HepG2 (cell line): ENCODE data around the gene WWC1. TPM values are rescaled to one million over a fixed set of nuclear protein-coding genes. Genes with fewer than 3 reads are reported as not detected.

Experiments used
- ATAD3A ChIP-seq: sonication (generic); formaldehyde crosslinking; IDR thresholded peaks from 2 replicates; pipeline ENCODE4 v1.4.0; 2020; ENCODE audit warnings: missing genetic modification reagents
- ATF2 ChIP-seq: sonication (generic); formaldehyde crosslinking; IDR thresholded peaks from 2 replicates; pipeline ENCODE4 v1.4.0; 2020; ENCODE audit warnings: missing genetic modification reagents
- ELF4 ChIP-seq: sonication (generic); formaldehyde crosslinking; IDR thresholded peaks from 2 replicates; pipeline ENCODE4 v1.5.0; 2020; ENCODE audit warnings: missing genetic modification reagents, mild to moderate bottlenecking, moderate library complexity, borderline replicate concordance
- HMG20B ChIP-seq: conservative IDR thresholded peaks from 2 replicates; pipeline ENCODE4 v1.6.1; 2016; ENCODE audit warnings: missing genetic modification reagents, missing compliant biosample characterization
- HNF4A ChIP-seq: sonication (generic); formaldehyde crosslinking; IDR thresholded peaks from 2 replicates; pipeline ENCODE4 v1.4.0; 2020; ENCODE audit warnings: missing genetic modification reagents
- KDM5A ChIP-seq: fragments of 200-600 bp; sonication (generic); IDR thresholded peaks from 2 replicates; pipeline ENCODE4 v1.7.0; 2018; ENCODE audit warnings: antibody characterized with exemption, mild to moderate bottlenecking, low read length, borderline replicate concordance
- LCORL ChIP-seq, 2 experiments: fragments of 450-650 bp in 1 of 2; sonication (generic) in 1 of 2; formaldehyde crosslinking in 1 of 2; IDR thresholded peaks; 2 replicates each; pipeline versions ENCODE4 v1.5.0 to v1.6.1; 2017 to 2020; ENCODE audit warnings: antibody characterized with exemption in 1 of 2, missing genetic modification reagents in 1 of 2
- MAFK ChIP-seq, 2 experiments: IDR thresholded peaks in 1 of 2; conservative IDR thresholded peaks in 1 of 2; 2 replicates each; pipeline ENCODE4 v1.6.1; 2011; ENCODE audit warnings: improper control_type of control experiment in 2 of 2, low read length in 2 of 2
- SIX4 ChIP-seq: sonication (generic); formaldehyde crosslinking; IDR thresholded peaks from 2 replicates; pipeline ENCODE4 v1.4.0; 2020; ENCODE audit warnings: missing genetic modification reagents
- SMYD3 ChIP-seq: sonication (generic); formaldehyde crosslinking; IDR thresholded peaks from 2 replicates; pipeline ENCODE4 v1.8.1; 2023; ENCODE audit warnings: mild to moderate bottlenecking, missing genetic modification reagents
- TRIM22 ChIP-seq: fragments of 450-650 bp; IDR thresholded peaks from 2 replicates; pipeline ENCODE4 v1.6.1; 2017
- XBP1 ChIP-seq: sonication (generic); formaldehyde crosslinking; IDR thresholded peaks from 2 replicates; pipeline ENCODE4 v1.5.0; 2020; ENCODE audit warnings: missing genetic modification reagents
- XRCC5 ChIP-seq: fragments of 200-400 bp; formaldehyde crosslinking; optimal IDR thresholded peaks from 2 replicates; pipeline ENCODE3; 2017; ENCODE audit warnings: mild to moderate bottlenecking, low read length
- ZBTB21 ChIP-seq: sonication (generic); formaldehyde crosslinking; IDR thresholded peaks from 2 replicates; pipeline ENCODE4 v1.4.0; 2020; ENCODE audit warnings: missing genetic modification reagents
- ZBTB42 ChIP-seq: sonication (generic); formaldehyde crosslinking; IDR thresholded peaks from 2 replicates; pipeline ENCODE4 v1.5.0; 2020; ENCODE audit warnings: mild to moderate bottlenecking, missing genetic modification reagents
- ZBTB43 ChIP-seq: sonication (generic); formaldehyde crosslinking; conservative IDR thresholded peaks from 2 replicates; pipeline ENCODE4 v1.4.0; 2020; ENCODE audit warnings: missing genetic modification reagents
- ZFP36L1 ChIP-seq: sonication (generic); formaldehyde crosslinking; IDR thresholded peaks from 2 replicates; pipeline ENCODE4 v1.8.0; 2022; ENCODE audit warnings: mild to moderate bottlenecking, missing genetic modification reagents, moderate library complexity
- ZNF292 ChIP-seq: sonication (generic); formaldehyde crosslinking; IDR thresholded peaks from 2 replicates; pipeline ENCODE4 v1.8.1; 2022; ENCODE audit warnings: mild to moderate bottlenecking, low read depth, missing genetic modification reagents, borderline replicate concordance
- ZNF333 ChIP-seq: sonication (generic); formaldehyde crosslinking; IDR thresholded peaks from 2 replicates; pipeline ENCODE4 v1.4.0; 2020; ENCODE audit warnings: mild to moderate bottlenecking, missing genetic modification reagents, borderline replicate concordance
- ZNF646 ChIP-seq: sonication (generic); formaldehyde crosslinking; IDR thresholded peaks from 2 replicates; pipeline ENCODE4 v1.9.0; 2021; ENCODE audit warnings: mild to moderate bottlenecking, missing genetic modification reagents
- polyA plus RNA-seq, 8 experiments: library from polyadenylated mRNA; depleted of rRNA in 3 of 8; stranded (reverse) in 7 of 8; unstranded in 1 of 8; fragments of >200 nt; fragmentation: Illumina TruSeq in 4 of 8; extraction: Trizol in 4 of 8; gene quantifications; 2 replicates each; pipeline versions ENCODE4 v1.2.1 to v1.2.3, GENCODE V29; 2011 to 2016; ENCODE audit warnings: low read depth in 4 of 8, missing spikeins in 1 of 8, mixed read lengths in 1 of 8; ENCODE audit not compliant: insufficient read depth in 1 of 8
- total RNA-seq, 5 experiments: library from RNA; depleted of rRNA; stranded (reverse); fragments of >200 nt; fragmentation: Illumina TruSeq; extraction: Trizol; gene quantifications; 2 replicates each; pipeline ENCODE4 v1.2.3, GENCODE V29; 2016; ENCODE audit warnings: low read depth in 1 of 5

The WWC1 gene
- total and polyA plus RNA-seq, 2 of the 13 experiments (the other 11 are each of a cell fraction or from before 2014, with no cell fraction given) = 8.3 to 17.9 TPM

- TF ChIP-seq LCORL (IDR thresholded peaks at IDR 0.05) = no peak
- no peak for TF ChIP-seq LCORL (CRISPR knock-in tag; IDR thresholded peaks at IDR 0.05)
- no peak for TF ChIP-seq TRIM22
- TF ChIP-seq XBP1 (CRISPR knock-in tag) = no peak
- no peak for TF ChIP-seq ATF2 (CRISPR knock-in tag)
- peak; percentile 35 for TF ChIP-seq XRCC5
- no peak for TF ChIP-seq ZNF333 (CRISPR knock-in tag)
- TF ChIP-seq ZBTB42 (CRISPR knock-in tag) = no peak
- no peak for TF ChIP-seq HMG20B (CRISPR knock-in tag)
- no peak for TF ChIP-seq SIX4 (CRISPR knock-in tag)
- TF ChIP-seq ZNF292 = peak; percentile 29; the same call in 1 of the 2 replicates
- no peak for TF ChIP-seq KDM5A
- TF ChIP-seq ELF4 (CRISPR knock-in tag) = no peak
- no peak for TF ChIP-seq ZFP36L1 (CRISPR knock-in tag)
- TF ChIP-seq ATAD3A (CRISPR knock-in tag) = no peak
- peak in 1 of 2 experiments; percentile 12; a peak in 1 of 4 replicates for TF ChIP-seq MAFK (conservative IDR thresholded peaks at IDR 0.05 in 1 of 2, IDR thresholded peaks at IDR 0.05 in 1 of 2; ENCODE audit: low read length in 2 of 2)
- TF ChIP-seq ZNF646 (CRISPR knock-in tag) = no peak
- TF ChIP-seq HNF4A = peak; percentile 44; the same call in 1 of the 2 replicates
- TF ChIP-seq SMYD3 (CRISPR knock-in tag) = 0 out of 2 replicates have a peak, but pooled peaks have one; percentile 38
- no peak for TF ChIP-seq ZBTB21
- TF ChIP-seq ZBTB43 = no peak
Measured at GRCh38 chr5:168316139-168316578, 24.7 kb downstream of the WWC1 start (continued).
